WTC11 (cell line): ENCODE results near the gene FRMD4B.

ENCODE experiments used
- MLX ChIP-seq: sonication (generic); formaldehyde crosslinking; IDR thresholded peaks from 2 replicates; pipeline ENCODE4 v1.8.1; 2023; ENCODE audit warnings: mild to moderate bottlenecking, missing genetic modification reagents, moderate library complexity
- SMAD4 ChIP-seq: sonication (generic); formaldehyde crosslinking; IDR thresholded peaks from 2 replicates; pipeline ENCODE4 v1.8.0; 2022; ENCODE audit warnings: mild to moderate bottlenecking, missing genetic modification reagents
- TF ChIP-seq, protein P1 (sequence below): sonication (generic); formaldehyde crosslinking; IDR thresholded peaks from 2 replicates; pipeline ENCODE4 v1.8.1; 2022; ENCODE audit warnings: low read depth, mild to moderate bottlenecking, moderate library complexity, missing genetic modification reagents, borderline replicate concordance
- TF ChIP-seq, protein P2 (sequence below): sonication (generic); formaldehyde crosslinking; IDR thresholded peaks from 2 replicates; pipeline ENCODE4 v1.8.0; 2022; ENCODE audit warnings: mild to moderate bottlenecking, missing genetic modification reagents

GRCh38 chr3:69385723-69386555, at the start of gene FRMD4B:
- TF ChIP-seq, protein P1, sequence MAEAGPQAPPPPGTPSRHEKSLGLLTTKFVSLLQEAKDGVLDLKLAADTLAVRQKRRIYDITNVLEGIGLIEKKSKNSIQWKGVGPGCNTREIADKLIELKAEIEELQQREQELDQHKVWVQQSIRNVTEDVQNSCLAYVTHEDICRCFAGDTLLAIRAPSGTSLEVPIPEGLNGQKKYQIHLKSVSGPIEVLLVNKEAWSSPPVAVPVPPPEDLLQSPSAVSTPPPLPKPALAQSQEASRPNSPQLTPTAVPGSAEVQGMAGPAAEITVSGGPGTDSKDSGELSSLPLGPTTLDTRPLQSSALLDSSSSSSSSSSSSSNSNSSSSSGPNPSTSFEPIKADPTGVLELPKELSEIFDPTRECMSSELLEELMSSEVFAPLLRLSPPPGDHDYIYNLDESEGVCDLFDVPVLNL: no peak
- TF ChIP-seq MLX (no peak), SMAD4 (CRISPR knock-in tag) (no peak)
- TF ChIP-seq, protein P2, sequence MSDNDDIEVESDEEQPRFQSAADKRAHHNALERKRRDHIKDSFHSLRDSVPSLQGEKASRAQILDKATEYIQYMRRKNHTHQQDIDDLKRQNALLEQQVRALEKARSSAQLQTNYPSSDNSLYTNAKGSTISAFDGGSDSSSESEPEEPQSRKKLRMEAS (CRISPR knock-in tag): peak; percentile 36; the same call in 1 of the 2 replicates
